ENCODE results near the gene SUGCT. TPM values are rescaled to one million over a fixed set of nuclear protein-coding genes. Genes with fewer than 3 reads are reported as not detected.
A peak's percentile ranks its signal among the peaks of the same experiment; 100 is the strongest.

The SUGCT gene
- total and polyA plus RNA-seq, 3 donors from 2014 or later, result 7.1 to 9.8 (median 8.1) TPM

GRCh38 chr7:40095695-40096327 is 39.0 kb upstream of the SUGCT start:
- peaks cover 11% of the 10 kb centered on the region for H3K4me1 ChIP-seq
- intact Hi-C loops (cut with DNase I; ENCODE audit: low total_unique reads), result no loop called here

GRCh38 chr7:40097728-40098127 is 37.1 kb upstream of the SUGCT start:
- intact Hi-C loops (cut with DNase I; ENCODE audit: low total_unique reads), result no loop called here
- Histone ChIP-seq H3K27ac (no peak overlapping the region), H3K9me3 (no peaks in the 10 kb centered on the region), H3K36me3 (ENCODE audit: low read depth, missing control alignments) (no peaks in the 10 kb centered on the region), H3K4me3 (no peak overlapping the region), H3K4me1 (peaks cover 11% of the 10 kb centered on the region), H3K27me3 (no peaks in the 10 kb centered on the region)
- WGBS, 2 donors, result 58 to 59% methylated on average over 2 of the region's 2 CpGs
- DNase-seq, result no peak
- TF ChIP-seq CTCF (IDR thresholded peaks at IDR 0.05) (no peak), POLR2A (IDR thresholded peaks at IDR 0.05) (no peak)

More at GRCh38 chr7:40095695-40096327, 39.0 kb upstream of the SUGCT start:
- no peaks in the 10 kb centered on the region for H3K27me3 ChIP-seq
- no peak overlapping the region for H3K4me3 ChIP-seq
- 35 to 41% methylated on average over 1 of the region's 1 CpG for WGBS, 2 donors
- H3K9me3 ChIP-seq, result no peaks in the 10 kb centered on the region
- H3K36me3 ChIP-seq (ENCODE audit: low read depth, missing control alignments), result no peaks in the 10 kb centered on the region
- H3K27ac ChIP-seq, result no peak overlapping the region
- TF ChIP-seq CTCF (IDR thresholded peaks at IDR 0.05) (no peak), POLR2A (IDR thresholded peaks at IDR 0.05) (no peak)
- DNase-seq, result no peak

- H3K27me3 ChIP-seq, result no peaks in the 10 kb centered on the region
- DNase-seq, result no peak
- intact Hi-C loops (cut with DNase I; ENCODE audit: low total_unique reads), result no loop called here
- H3K4me3 ChIP-seq, result no peak overlapping the region
- H3K4me1 ChIP-seq, result peaks cover 11% of the 10 kb centered on the region
- no peaks in the 10 kb centered on the region for H3K36me3 ChIP-seq (ENCODE audit: low read depth, missing control alignments)
- TF ChIP-seq CTCF (IDR thresholded peaks at IDR 0.05) (no peak), POLR2A (IDR thresholded peaks at IDR 0.05) (no peak)
- no peaks in the 10 kb centered on the region for H3K9me3 ChIP-seq
- H3K27ac ChIP-seq, result no peak overlapping the region
These were observed 36.0 kb upstream of the SUGCT start for GRCh38 chr7:40098810-40099209.

- H3K9me3 ChIP-seq, result no peaks in the 10 kb centered on the region
- DNase-seq, result no peak
- 59 to 69% methylated on average over 4 of the region's 4 CpGs for WGBS, 2 donors
- no peak overlapping the region for H3K4me3 ChIP-seq
- H3K4me1 ChIP-seq, result peaks cover 5% of the 10 kb centered on the region
- no peaks in the 10 kb centered on the region for H3K27me3 ChIP-seq
- H3K27ac ChIP-seq, result peak overlapping the region in 1 of 2 donors; percentile 13
- H3K36me3 ChIP-seq (ENCODE audit: low read depth, missing control alignments), result no peaks in the 10 kb centered on the region
- no peak for TF ChIP-seq POLR2A (IDR thresholded peaks at IDR 0.05)
- no peak for TF ChIP-seq CTCF (IDR thresholded peaks at IDR 0.05)
- intact Hi-C loops (cut with DNase I; ENCODE audit: low total_unique reads), result no loop called here
These were observed 35.0 kb upstream of the SUGCT start for GRCh38 chr7:40099837-40100236.

GRCh38 chr7:40101201-40101600 is 33.6 kb upstream of the SUGCT start:
- Histone ChIP-seq H3K27ac (peak overlapping the region in 1 of 2 donors; percentile 26), H3K27me3 (no peaks in the 10 kb centered on the region), H3K36me3 (ENCODE audit: low read depth, missing control alignments) (no peaks in the 10 kb centered on the region), H3K9me3 (no peaks in the 10 kb centered on the region), H3K4me3 (no peak overlapping the region), H3K4me1 (peaks cover 5% of the 10 kb centered on the region)
- TF ChIP-seq CTCF (IDR thresholded peaks at IDR 0.05) (no peak), POLR2A (IDR thresholded peaks at IDR 0.05) (no peak)
- no peak for DNase-seq
- intact Hi-C loops (cut with DNase I; ENCODE audit: low total_unique reads), result no loop called here
- 55 to 61% methylated on average over 3 of the region's 3 CpGs for WGBS, 2 donors
